ES-I3 (cell line): ENCODE data around the gene ADGRD1.

Experiments used
- H3K36me3 ChIP-seq: 2 replicates; pipeline ENCODE4 v1.6.1; 2013; ENCODE audit warnings: mild to moderate bottlenecking, low read length, control low read depth, moderate library complexity; ENCODE audit not compliant: insufficient read depth
- H3K4me1 ChIP-seq: 2 replicates; pipeline ENCODE4 v1.6.1; 2013; ENCODE audit warnings: mild to moderate bottlenecking, control low read depth, low read length; ENCODE audit not compliant: insufficient read depth
- H3K9ac ChIP-seq: 2 replicates; pipeline ENCODE4 v1.6.1; 2013; ENCODE audit warnings: low read depth, mild to moderate bottlenecking, low read length, moderate library complexity
- H3K9me3 ChIP-seq: 2 replicates; pipeline ENCODE4 v1.6.1; 2013; ENCODE audit warnings: mild to moderate bottlenecking, low read length, moderate library complexity; ENCODE audit not compliant: control insufficient read depth, insufficient read depth

ADGRD1 gene

GRCh38 chr12:130977743-130978095, 24.0 kb downstream of the ADGRD1 start:
- Histone ChIP-seq H3K36me3 (no peaks in the 10 kb centered on the region), H3K9me3 (no peaks in the 10 kb centered on the region), H3K9ac (no peak overlapping the region), H3K4me1 (peaks cover 3% of the 10 kb centered on the region; the same call in 1 of the 2 replicates)

GRCh38 chr12:130978785-130979184, 25.1 kb downstream of the ADGRD1 start:
- Histone ChIP-seq H3K9ac (no peak overlapping the region), H3K4me1 (peaks cover 3% of the 10 kb centered on the region; the same call in 1 of the 2 replicates), H3K9me3 (no peaks in the 10 kb centered on the region), H3K36me3 (no peaks in the 10 kb centered on the region)

- peaks cover 3% of the 10 kb centered on the region; the same call in 1 of the 2 replicates for H3K4me1 ChIP-seq
- H3K9me3 ChIP-seq: no peaks in the 10 kb centered on the region
- no peak overlapping the region for H3K9ac ChIP-seq
These were observed 27.5 kb downstream of the ADGRD1 start for GRCh38 chr12:130981074-130981742.

GRCh38 chr12:130981911-130982310, 28.2 kb downstream of the ADGRD1 start:
- Histone ChIP-seq H3K9me3 (no peaks in the 10 kb centered on the region), H3K4me1 (peaks cover 3% of the 10 kb centered on the region; the same call in 1 of the 2 replicates), H3K9ac (no peak overlapping the region), H3K36me3 (no peaks in the 10 kb centered on the region)

More at GRCh38 chr12:130981074-130981742, 27.5 kb downstream of the ADGRD1 start:
- no peaks in the 10 kb centered on the region for H3K36me3 ChIP-seq

- H3K9ac ChIP-seq: no peak overlapping the region
- peaks cover 3% of the 10 kb centered on the region; the same call in 1 of the 2 replicates for H3K4me1 ChIP-seq
- H3K9me3 ChIP-seq: no peaks in the 10 kb centered on the region
- no peaks in the 10 kb centered on the region for H3K36me3 ChIP-seq
These were observed 29.0 kb downstream of the ADGRD1 start for GRCh38 chr12:130982565-130983225.

GRCh38 chr12:130983328-130984017, 29.8 kb downstream of the ADGRD1 start:
- no peak overlapping the region for H3K9ac ChIP-seq
- H3K9me3 ChIP-seq: no peaks in the 10 kb centered on the region
- H3K36me3 ChIP-seq: no peaks in the 10 kb centered on the region
- peaks cover 3% of the 10 kb centered on the region; the same call in 1 of the 2 replicates for H3K4me1 ChIP-seq

GRCh38 chr12:130984183-130985058, 30.7 kb downstream of the ADGRD1 start:
- no peaks in the 10 kb centered on the region for H3K9me3 ChIP-seq
- H3K4me1 ChIP-seq: peaks cover 3% of the 10 kb centered on the region; the same call in 1 of the 2 replicates
- no peak overlapping the region for H3K9ac ChIP-seq
- no peaks in the 10 kb centered on the region for H3K36me3 ChIP-seq

GRCh38 chr12:130987151-130987931, 33.6 kb downstream of the ADGRD1 start:
- H3K4me1 ChIP-seq: no peaks in the 10 kb centered on the region
- no peaks in the 10 kb centered on the region for H3K9me3 ChIP-seq
- H3K36me3 ChIP-seq: no peaks in the 10 kb centered on the region
- H3K9ac ChIP-seq: no peak overlapping the region

GRCh38 chr12:130988261-130988660, 34.6 kb downstream of the ADGRD1 start:
- Histone ChIP-seq H3K9me3 (no peaks in the 10 kb centered on the region), H3K4me1 (no peaks in the 10 kb centered on the region), H3K9ac (no peak overlapping the region), H3K36me3 (no peaks in the 10 kb centered on the region)

- no peak overlapping the region for H3K9ac ChIP-seq
- H3K36me3 ChIP-seq: no peaks in the 10 kb centered on the region
- no peaks in the 10 kb centered on the region for H3K4me1 ChIP-seq
- H3K9me3 ChIP-seq: no peaks in the 10 kb centered on the region
These were observed 35.0 kb downstream of the ADGRD1 start for GRCh38 chr12:130988751-130989150.

GRCh38 chr12:130989391-130989790, 35.7 kb downstream of the ADGRD1 start:
- Histone ChIP-seq H3K9ac (no peak overlapping the region), H3K36me3 (no peaks in the 10 kb centered on the region), H3K4me1 (no peaks in the 10 kb centered on the region), H3K9me3 (no peaks in the 10 kb centered on the region)

GRCh38 chr12:130990034-130990433, 36.3 kb downstream of the ADGRD1 start:
- Histone ChIP-seq H3K9me3 (no peaks in the 10 kb centered on the region), H3K9ac (no peak overlapping the region), H3K36me3 (no peaks in the 10 kb centered on the region), H3K4me1 (no peaks in the 10 kb centered on the region)

GRCh38 chr12:130992448-130992847, 38.7 kb downstream of the ADGRD1 start:
- H3K9ac ChIP-seq: no peak overlapping the region
- no peaks in the 10 kb centered on the region for H3K9me3 ChIP-seq
- no peaks in the 10 kb centered on the region for H3K4me1 ChIP-seq
- H3K36me3 ChIP-seq: no peaks in the 10 kb centered on the region
